Ascending aorta (tissue), 2 donors: ENCODE results near the gene NT5DC4. TPM values are rescaled to one million over a fixed set of nuclear protein-coding genes. Genes with fewer than 3 reads are reported as not detected.

Experiments used
- DNase-seq, 2 donors: peaks; one replicate each; pipeline ENCODE4 v3.0.0-alpha.2; 2019; ENCODE audit warnings: low spot score in 2 of 2
- H3K27ac ChIP-seq, 2 donors: fragments of 200-600 bp; sonication (generic); one replicate each; pipeline ENCODE4 v1.5.1; 2016 to 2017; ENCODE audit warnings: mild to moderate bottlenecking in 1 of 2
- H3K27me3 ChIP-seq: fragments of 200-600 bp; sonication (generic); one replicate; pipeline ENCODE4 v1.5.1; 2017
- H3K36me3 ChIP-seq, 2 donors: fragments of 200-600 bp; sonication (generic); one replicate each; pipeline ENCODE4 v1.5.1; 2016
- H3K4me1 ChIP-seq, 2 donors: fragments of 200-600 bp; sonication (generic); one replicate each; pipeline ENCODE4 v1.5.1; 2016 to 2017; ENCODE audit warnings: mild to moderate bottlenecking in 1 of 2
- H3K4me3 ChIP-seq, 2 donors: fragments of 200-600 bp; sonication (generic); one replicate each; pipeline ENCODE4 v1.5.1; 2016 to 2017; ENCODE audit warnings: mild to moderate bottlenecking in 1 of 2
- H3K9me3 ChIP-seq, 2 donors: fragments of 200-600 bp; sonication (generic); one replicate each; pipeline ENCODE4 v1.5.1; 2016
- intact Hi-C: fragments of 100-400 bp; cut with DNase I; formaldehyde crosslinking; loops from one replicate; pipeline ENCODE4 v1.15.1; 2023
- total RNA-seq: library from RNA; depleted of rRNA; stranded (reverse); fragments of >200 nt; gene quantifications from one replicate; pipeline ENCODE4 v1.1.0, GENCODE V29; 2016
- TF ChIP-seq, protein P1 (sequence below), 3 experiments: fragments of 200-600 bp in 2 of 3; fragments of 450-650 bp in 1 of 3; sonication (generic) in 2 of 3; IDR thresholded peaks; one replicate each; pipeline ENCODE4 v1.5.1; 2016 to 2019; ENCODE audit warnings: antibody characterized with exemption in 3 of 3, mild to moderate bottlenecking in 1 of 3, moderate library complexity in 1 of 3

Gene NT5DC4
- total RNA-seq, 1 donor from 2014 or later, result not detected

DNA sequence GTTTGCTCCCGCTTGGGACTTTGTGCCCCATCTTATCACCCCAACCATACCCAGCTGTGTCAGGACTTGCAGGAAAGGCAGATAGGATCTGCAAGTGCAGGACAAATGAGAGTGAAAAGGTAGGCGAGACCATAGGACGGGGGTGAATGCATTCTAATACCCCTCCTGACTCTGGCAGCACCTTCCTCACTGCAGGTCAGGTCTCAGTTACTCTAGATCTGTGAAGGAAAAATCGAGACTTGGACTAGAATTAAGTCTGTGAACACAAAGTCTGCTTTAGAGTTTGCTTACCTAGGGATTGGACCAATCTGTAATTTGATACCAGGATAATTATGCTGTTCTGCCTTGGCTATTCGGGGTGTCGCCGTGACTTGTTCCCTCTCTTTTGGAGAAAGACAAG, 19.7 kb downstream of the NT5DC4 start:
- intact Hi-C loops, result no loop called here
- Histone ChIP-seq H3K4me1 (no peaks in the 10 kb centered on the region), H3K36me3 (no peaks in the 10 kb centered on the region), H3K9me3 (no peaks in the 10 kb centered on the region), H3K4me3 (no peak overlapping the region), H3K27me3 (no peaks in the 10 kb centered on the region), H3K27ac (no peak overlapping the region)
- no peak for DNase-seq
- TF ChIP-seq, protein P1, sequence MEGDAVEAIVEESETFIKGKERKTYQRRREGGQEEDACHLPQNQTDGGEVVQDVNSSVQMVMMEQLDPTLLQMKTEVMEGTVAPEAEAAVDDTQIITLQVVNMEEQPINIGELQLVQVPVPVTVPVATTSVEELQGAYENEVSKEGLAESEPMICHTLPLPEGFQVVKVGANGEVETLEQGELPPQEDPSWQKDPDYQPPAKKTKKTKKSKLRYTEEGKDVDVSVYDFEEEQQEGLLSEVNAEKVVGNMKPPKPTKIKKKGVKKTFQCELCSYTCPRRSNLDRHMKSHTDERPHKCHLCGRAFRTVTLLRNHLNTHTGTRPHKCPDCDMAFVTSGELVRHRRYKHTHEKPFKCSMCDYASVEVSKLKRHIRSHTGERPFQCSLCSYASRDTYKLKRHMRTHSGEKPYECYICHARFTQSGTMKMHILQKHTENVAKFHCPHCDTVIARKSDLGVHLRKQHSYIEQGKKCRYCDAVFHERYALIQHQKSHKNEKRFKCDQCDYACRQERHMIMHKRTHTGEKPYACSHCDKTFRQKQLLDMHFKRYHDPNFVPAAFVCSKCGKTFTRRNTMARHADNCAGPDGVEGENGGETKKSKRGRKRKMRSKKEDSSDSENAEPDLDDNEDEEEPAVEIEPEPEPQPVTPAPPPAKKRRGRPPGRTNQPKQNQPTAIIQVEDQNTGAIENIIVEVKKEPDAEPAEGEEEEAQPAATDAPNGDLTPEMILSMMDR (IDR thresholded peaks at IDR 0.05), result no peak

DNA sequence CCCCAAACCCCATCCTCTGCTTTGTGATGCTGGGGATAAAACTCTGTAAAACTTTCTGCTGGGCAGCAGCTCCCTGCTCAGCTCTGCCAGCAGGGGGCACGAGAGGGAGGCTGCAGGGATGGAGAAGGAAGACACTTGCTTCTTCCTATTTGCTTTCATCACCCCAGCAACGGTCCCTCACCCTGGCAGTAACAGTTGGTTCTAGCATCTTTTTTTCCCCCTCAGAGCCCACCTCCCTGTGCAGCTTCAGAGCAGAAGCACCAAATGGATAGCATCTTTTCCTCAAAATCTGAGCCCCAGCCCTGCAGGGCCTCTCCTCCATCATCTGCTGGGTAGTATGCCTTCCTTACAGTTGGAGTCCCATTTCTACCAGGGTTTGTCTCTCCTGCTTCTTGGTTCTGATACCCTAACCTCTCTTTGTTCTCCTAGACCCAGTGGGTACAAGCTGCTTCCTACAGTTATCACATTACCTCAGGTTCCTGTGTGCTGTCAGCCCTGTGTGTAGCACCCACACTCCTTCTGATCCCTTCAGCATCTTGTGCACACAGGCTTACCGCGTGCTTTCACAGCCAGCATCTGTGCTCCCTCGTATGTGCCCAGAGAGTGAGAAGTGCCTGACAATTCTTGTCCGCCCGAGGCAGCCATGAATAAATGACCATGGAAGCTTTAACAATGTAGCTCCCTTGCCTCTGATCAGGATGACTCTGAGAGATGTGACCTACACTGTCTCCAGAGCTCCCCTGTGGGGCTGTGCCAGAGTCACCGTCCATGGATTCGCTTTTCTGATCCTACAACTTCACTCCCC, 29.1 kb downstream of the NT5DC4 start:
- TF ChIP-seq, protein P1 (IDR thresholded peaks at IDR 0.05), result peak; percentile 47 to 65 (median 50)
- Histone ChIP-seq H3K27me3 (no peaks in the 10 kb centered on the region), H3K4me3 (no peak overlapping the region), H3K9me3 (no peaks in the 10 kb centered on the region), H3K4me1 (no peaks in the 10 kb centered on the region), H3K36me3 (no peaks in the 10 kb centered on the region), H3K27ac (no peak overlapping the region)
- intact Hi-C loops, result no loop called here
- DNase-seq, result peak in 1 of 2 donors; percentile 73

DNA sequence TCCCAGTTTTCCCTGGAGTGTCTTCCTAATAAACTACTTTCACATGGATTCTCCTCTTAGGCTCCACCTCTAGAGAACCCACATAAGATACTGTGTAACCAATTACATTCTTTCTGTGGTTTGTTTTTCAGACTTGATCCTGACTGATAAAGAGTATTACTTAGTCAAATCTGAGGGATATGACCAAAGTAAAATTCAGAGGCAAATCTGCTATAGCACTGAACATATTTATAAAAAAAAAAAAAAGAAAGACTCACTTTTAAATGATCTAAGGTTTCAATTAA, 29.7 kb downstream of the NT5DC4 start:
- Histone ChIP-seq H3K27me3 (no peaks in the 10 kb centered on the region), H3K4me3 (no peak overlapping the region), H3K9me3 (no peaks in the 10 kb centered on the region), H3K27ac (no peak overlapping the region), H3K4me1 (no peaks in the 10 kb centered on the region), H3K36me3 (no peaks in the 10 kb centered on the region)
- DNase-seq, result no peak
- intact Hi-C loops, result no loop called here
- TF ChIP-seq, protein P1 (IDR thresholded peaks at IDR 0.05), result no peak

GRCh38 chr2:112751451-112752197, 30.8 kb downstream of the NT5DC4 start:
- TF ChIP-seq, protein P1 (IDR thresholded peaks at IDR 0.05), result no peak
- Histone ChIP-seq H3K27ac (no peak overlapping the region), H3K36me3 (no peaks in the 10 kb centered on the region), H3K9me3 (no peaks in the 10 kb centered on the region), H3K4me3 (no peak overlapping the region), H3K4me1 (no peaks in the 10 kb centered on the region), H3K27me3 (no peaks in the 10 kb centered on the region)
- intact Hi-C loops, result no loop called here
- DNase-seq, result no peak

DNA sequence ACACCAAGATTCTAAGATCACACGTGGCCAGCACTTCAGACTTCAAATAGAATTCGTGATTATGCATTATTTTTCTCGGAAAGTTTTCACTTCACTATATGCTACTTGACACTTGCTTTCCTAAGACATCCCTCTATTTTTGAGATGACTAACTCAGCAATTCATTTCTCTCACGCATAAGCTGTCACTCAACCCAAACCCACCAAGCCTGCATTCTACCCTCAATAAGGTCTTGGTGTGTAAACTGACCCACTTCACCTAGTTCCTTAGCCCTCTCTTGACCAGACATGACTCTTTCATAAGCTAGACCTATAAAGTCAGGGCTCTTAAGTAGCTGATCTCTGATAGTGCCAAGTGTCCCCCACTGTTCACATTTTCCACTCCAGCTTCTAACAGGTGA, 31.8 kb downstream of the NT5DC4 start:
- no peak overlapping the region for H3K4me3 ChIP-seq
- H3K4me1 ChIP-seq, result no peaks in the 10 kb centered on the region
- intact Hi-C loops, result no loop called here
- no peaks in the 10 kb centered on the region for H3K36me3 ChIP-seq
- TF ChIP-seq, protein P1 (IDR thresholded peaks at IDR 0.05), result no peak
- no peak for DNase-seq
- no peak overlapping the region for H3K27ac ChIP-seq
- no peaks in the 10 kb centered on the region for H3K27me3 ChIP-seq
- no peaks in the 10 kb centered on the region for H3K9me3 ChIP-seq
